Testis (tissue), 2 donors: ENCODE measurements around the gene BEGAIN.

Experiments
- POLR2A ChIP-seq: fragments of 450-650 bp; IDR thresholded peaks from one replicate; pipeline ENCODE4 v1.6.1; 2017; ENCODE audit warnings: antibody characterized with exemption, mild to moderate bottlenecking, moderate library complexity
- TF ChIP-seq, protein P1 (sequence below), 3 experiments: fragments of 450-650 bp in 2 of 3; fragments of 200-600 bp in 1 of 3; sonication (generic) in 1 of 3; IDR thresholded peaks; one replicate each; pipeline ENCODE4 v1.5.1; 2016 to 2019; ENCODE audit warnings: antibody characterized with exemption in 3 of 3, mild to moderate bottlenecking in 2 of 3, moderate library complexity in 1 of 3

DNA sequence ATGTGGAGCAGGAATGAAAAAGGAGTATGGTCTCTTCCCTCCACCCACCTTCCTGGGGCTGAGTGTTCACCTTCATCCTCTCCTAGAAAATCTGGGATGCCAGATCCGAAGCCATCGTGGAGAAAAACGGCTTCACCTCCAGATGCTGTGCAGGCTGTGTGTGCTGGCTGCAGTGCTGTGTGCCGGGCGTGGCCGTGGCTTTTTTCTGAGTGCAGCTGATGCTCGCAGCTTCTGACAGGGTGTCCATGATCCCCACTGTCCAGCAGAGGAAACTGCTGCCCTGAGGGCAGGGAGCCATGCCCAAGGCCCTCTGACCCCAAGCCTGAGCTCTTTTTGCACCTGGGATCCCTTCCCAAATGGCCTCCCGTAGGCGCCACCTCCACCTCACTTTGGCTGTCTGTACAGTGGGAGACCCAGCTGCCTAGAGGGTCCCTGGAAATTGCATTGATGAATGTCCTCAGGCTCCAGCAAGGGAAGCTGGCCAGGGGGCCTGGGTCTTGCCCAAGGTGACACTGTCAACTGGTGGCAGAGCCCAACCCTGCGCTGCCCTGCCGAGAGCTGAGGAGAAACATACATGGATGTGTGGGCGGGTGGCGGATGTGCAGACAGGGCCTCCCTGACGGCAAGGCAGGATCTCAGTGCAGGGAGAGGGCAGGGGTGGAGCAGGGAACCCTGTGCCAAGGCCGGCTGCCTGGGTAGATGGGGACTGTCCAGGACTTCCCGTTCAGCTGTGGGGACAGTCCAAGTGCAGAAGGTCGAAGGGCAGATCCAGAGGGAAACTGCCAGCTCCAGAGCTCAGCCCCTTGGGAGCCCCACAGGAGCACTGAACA lies 53.3 kb downstream of the BEGAIN start:
- TF ChIP-seq, protein P1, sequence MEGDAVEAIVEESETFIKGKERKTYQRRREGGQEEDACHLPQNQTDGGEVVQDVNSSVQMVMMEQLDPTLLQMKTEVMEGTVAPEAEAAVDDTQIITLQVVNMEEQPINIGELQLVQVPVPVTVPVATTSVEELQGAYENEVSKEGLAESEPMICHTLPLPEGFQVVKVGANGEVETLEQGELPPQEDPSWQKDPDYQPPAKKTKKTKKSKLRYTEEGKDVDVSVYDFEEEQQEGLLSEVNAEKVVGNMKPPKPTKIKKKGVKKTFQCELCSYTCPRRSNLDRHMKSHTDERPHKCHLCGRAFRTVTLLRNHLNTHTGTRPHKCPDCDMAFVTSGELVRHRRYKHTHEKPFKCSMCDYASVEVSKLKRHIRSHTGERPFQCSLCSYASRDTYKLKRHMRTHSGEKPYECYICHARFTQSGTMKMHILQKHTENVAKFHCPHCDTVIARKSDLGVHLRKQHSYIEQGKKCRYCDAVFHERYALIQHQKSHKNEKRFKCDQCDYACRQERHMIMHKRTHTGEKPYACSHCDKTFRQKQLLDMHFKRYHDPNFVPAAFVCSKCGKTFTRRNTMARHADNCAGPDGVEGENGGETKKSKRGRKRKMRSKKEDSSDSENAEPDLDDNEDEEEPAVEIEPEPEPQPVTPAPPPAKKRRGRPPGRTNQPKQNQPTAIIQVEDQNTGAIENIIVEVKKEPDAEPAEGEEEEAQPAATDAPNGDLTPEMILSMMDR (IDR thresholded peaks at IDR 0.05): no peak
- no peak for TF ChIP-seq POLR2A
